PC-3 (cell line): ENCODE measurements around the gene CEP170.

Experiments
- CTCF ChIP-seq: fragments of 300-600 bp; sonication (generic); conservative IDR thresholded peaks from 2 replicates; pipeline ENCODE4 v1.5.1; 2017; ENCODE audit warnings: antibody characterized with exemption, low read depth, mild to moderate bottlenecking, low read length
- EZH2phosphoT487 ChIP-seq: fragments of 300-600 bp; sonication (generic); IDR thresholded peaks from 2 replicates; pipeline ENCODE4 v1.6.1; 2018; ENCODE audit warnings: mild to moderate bottlenecking, antibody characterized with exemption, low read length, borderline replicate concordance

- no peak for TF ChIP-seq CTCF
- TF ChIP-seq EZH2phosphoT487, result no peak
Observed at GRCh38 chr1:243271996-243272395, 16.9 kb upstream of the CEP170 start.
